ENCODE measurements around the gene ERI3. TPM values are rescaled to one million over a fixed set of nuclear protein-coding genes. Genes with fewer than 3 reads are reported as not detected.
A peak's percentile ranks its signal among the peaks of the same experiment; 100 is the strongest.

Gene ERI3
- total RNA-seq, 1 experiment from 2014 or later = 50.3 TPM

DNA sequence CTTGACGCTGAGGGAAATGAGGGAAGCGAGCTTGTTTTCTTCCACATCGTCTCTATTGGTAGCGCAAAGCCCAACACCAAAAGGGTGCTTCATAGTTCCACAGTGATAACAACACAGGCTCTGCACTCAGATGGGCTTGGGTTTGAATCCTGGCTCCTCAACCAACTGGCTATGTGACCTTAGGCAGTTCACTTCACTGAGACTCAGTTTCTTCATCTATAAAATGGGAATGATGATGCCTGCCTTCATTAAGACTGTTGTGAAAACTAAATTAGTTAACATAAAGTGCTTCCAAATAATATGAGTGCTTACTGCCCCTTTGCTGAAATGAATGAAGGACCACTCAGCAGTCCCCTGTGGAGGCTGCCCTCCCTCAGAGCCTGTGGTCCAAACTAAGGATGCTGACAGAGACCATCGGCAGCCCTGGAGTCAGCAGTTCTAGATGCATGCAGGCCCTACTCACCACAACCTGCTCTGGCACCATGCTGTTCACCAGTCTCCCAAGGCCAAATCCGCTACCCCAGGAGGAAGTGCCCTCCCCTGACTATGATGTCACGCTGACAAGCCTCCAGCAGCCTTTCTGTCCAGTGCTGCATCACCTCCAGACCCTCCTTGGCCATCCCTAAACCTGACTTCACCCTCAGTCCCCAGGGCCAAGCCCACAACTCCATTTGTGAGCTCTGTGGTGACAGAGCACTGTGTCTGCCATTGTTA, 111.1 kb downstream of the ERI3 start:
- H3K9ac ChIP-seq (ENCODE audit: low read length) = no peak overlapping the region
- H3K27me3 ChIP-seq (ENCODE audit: low read length) = no peaks in the 10 kb centered on the region
- H3K36me3 ChIP-seq (ENCODE audit: insufficient read depth, low read length) = no peaks in the 10 kb centered on the region
- no peak overlapping the region for H3K4me3 ChIP-seq (ENCODE audit: low read length)
- no peaks in the 10 kb centered on the region for H3K79me2 ChIP-seq (ENCODE audit: low read length)
- no peak overlapping the region for H2AFZ ChIP-seq (ENCODE audit: low read length)
- DNase-seq = no peak
- no peaks in the 10 kb centered on the region for H3K9me2 ChIP-seq (replicated peaks; ENCODE audit: insufficient read depth, low read length)
- no peak overlapping the region for H3K27ac ChIP-seq (ENCODE audit: low read length)
- H3K9me3 ChIP-seq (ENCODE audit: low read length) = no peaks in the 10 kb centered on the region
- H4K20me1 ChIP-seq (ENCODE audit: insufficient read depth, low read depth, low read length) = no peaks in the 10 kb centered on the region
- peaks cover 13% of the 10 kb centered on the region for H3K4me1 ChIP-seq (ENCODE audit: low read length)
- H3K4me2 ChIP-seq (ENCODE audit: low read depth, low read length, poor library complexity, severe bottlenecking) = no peak overlapping the region

DNA sequence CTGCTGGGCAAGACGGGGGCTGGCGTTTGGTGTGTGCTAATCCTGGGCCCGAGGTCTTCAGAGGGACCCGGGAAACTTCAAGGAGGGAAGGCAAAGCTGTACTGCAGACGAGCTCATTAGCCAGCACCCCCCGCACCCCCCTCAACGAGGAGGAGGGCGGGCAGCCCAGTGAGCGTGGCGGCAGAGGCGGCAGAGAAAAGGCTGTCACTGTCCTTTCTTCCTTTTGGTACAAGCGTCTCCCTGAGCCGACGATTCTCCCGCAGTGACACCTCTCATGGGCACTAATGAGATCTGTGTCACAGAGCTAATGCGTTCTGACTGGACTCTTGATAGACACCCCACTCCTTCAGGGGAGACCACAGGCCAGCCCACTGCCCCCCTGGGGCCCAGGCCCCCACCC, 112.3 kb downstream of the ERI3 start:
- Histone ChIP-seq H2AFZ (ENCODE audit: low read length) (no peak overlapping the region), H3K4me3 (ENCODE audit: low read length) (no peak overlapping the region), H4K20me1 (ENCODE audit: insufficient read depth, low read depth, low read length) (no peaks in the 10 kb centered on the region), H3K9ac (ENCODE audit: low read length) (no peak overlapping the region), H3K36me3 (ENCODE audit: insufficient read depth, low read length) (no peaks in the 10 kb centered on the region), H3K79me2 (ENCODE audit: low read length) (no peaks in the 10 kb centered on the region), H3K27ac (ENCODE audit: low read length) (no peak overlapping the region), H3K4me1 (ENCODE audit: low read length) (peaks cover 14% of the 10 kb centered on the region), H3K27me3 (ENCODE audit: low read length) (no peaks in the 10 kb centered on the region), H3K9me3 (ENCODE audit: low read length) (no peaks in the 10 kb centered on the region), H3K4me2 (ENCODE audit: low read depth, low read length, poor library complexity, severe bottlenecking) (no peak overlapping the region), H3K9me2 (replicated peaks; ENCODE audit: insufficient read depth, low read length) (no peaks in the 10 kb centered on the region)
- no peak for DNase-seq

DNA sequence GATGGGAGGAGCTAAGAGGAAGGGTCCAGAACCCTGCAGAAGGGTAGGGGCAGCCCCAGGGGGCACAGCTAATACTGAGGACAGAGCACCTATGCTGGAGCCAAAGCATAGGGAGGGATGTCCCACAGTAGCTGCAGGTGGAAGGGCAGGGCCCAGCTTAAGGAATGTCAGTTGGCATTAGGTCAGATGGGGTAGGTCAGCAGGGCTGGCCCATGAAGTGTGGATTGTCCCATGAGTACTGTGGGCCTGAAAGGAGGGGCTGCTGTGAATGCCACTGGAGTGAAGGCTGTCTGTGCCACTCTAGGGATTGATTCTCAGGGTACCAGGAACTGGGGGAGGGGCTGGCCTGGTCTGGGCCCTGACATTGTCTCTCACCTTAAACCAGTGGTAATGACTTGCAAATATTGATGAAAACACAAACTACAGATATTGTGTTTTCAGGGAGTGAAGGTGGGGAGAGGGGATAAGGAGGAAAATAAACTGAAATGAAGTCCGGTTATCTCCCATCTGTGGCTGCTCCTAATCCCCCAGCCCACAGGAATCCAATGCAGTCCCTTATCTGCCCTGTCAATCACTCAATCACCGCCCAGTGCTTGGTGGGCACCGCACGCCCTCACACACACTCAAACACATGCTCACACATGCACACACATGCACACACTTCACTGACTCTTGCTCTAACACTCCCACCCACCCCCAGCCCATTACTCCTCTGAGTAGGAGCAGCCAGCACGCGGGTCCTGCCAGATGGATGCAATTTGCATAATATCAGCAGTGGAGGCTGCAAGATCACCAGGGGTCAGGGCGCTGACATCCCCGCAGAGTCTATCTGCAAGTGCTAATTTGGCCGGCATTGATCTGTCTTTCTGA, 114.0 kb downstream of the ERI3 start:
- no peak overlapping the region for H3K4me3 ChIP-seq (ENCODE audit: low read length)
- no peaks in the 10 kb centered on the region for H3K9me2 ChIP-seq (replicated peaks; ENCODE audit: insufficient read depth, low read length)
- 0 out of 2 replicates have a peak, but pooled peaks cover 2% of the 10 kb centered on the region for H3K79me2 ChIP-seq (ENCODE audit: low read length)
- no peak overlapping the region for H2AFZ ChIP-seq (ENCODE audit: low read length)
- H3K9me3 ChIP-seq (ENCODE audit: low read length) = no peaks in the 10 kb centered on the region
- no peaks in the 10 kb centered on the region for H4K20me1 ChIP-seq (ENCODE audit: insufficient read depth, low read depth, low read length)
- H3K4me2 ChIP-seq (ENCODE audit: low read depth, low read length, poor library complexity, severe bottlenecking) = no peak overlapping the region
- H3K36me3 ChIP-seq (ENCODE audit: insufficient read depth, low read length) = 0 out of 2 replicates have a peak, but pooled peaks cover 3% of the 10 kb centered on the region
- no peak overlapping the region for H3K9ac ChIP-seq (ENCODE audit: low read length)
- H3K27ac ChIP-seq (ENCODE audit: low read length) = no peak overlapping the region
- no peaks in the 10 kb centered on the region for H3K27me3 ChIP-seq (ENCODE audit: low read length)
- peaks cover 14% of the 10 kb centered on the region for H3K4me1 ChIP-seq (ENCODE audit: low read length)
- DNase-seq = no peak

DNA sequence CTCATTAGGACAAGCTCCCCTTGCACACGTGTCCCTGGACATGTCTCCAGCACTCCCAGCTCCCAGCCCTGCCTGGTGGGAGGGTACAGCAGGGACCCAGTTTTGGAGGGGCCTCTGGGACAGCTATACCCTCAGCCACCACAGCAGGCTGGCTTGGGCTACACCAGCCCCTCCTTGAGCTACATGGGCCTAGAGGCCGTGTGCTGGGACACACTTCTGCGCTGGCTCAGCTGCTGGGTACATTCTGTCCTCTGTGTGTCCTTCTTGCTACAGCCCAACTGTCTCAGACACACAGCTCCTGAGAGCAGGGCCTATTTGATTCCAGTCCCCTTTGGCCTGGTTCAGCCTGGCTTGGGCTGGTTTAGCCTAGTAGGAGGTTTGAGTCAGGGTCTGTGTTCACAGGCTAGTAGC, 115.1 kb downstream of the ERI3 start:
- no peak overlapping the region for H3K4me3 ChIP-seq (ENCODE audit: low read length)
- no peak for DNase-seq
- H3K27me3 ChIP-seq (ENCODE audit: low read length) = no peaks in the 10 kb centered on the region
- 0 out of 2 replicates have a peak, but pooled peaks cover 3% of the 10 kb centered on the region for H3K36me3 ChIP-seq (ENCODE audit: insufficient read depth, low read length)
- H2AFZ ChIP-seq (ENCODE audit: low read length) = no peak overlapping the region
- H3K4me1 ChIP-seq (ENCODE audit: low read length) = peaks cover 14% of the 10 kb centered on the region
- H3K79me2 ChIP-seq (ENCODE audit: low read length) = 0 out of 2 replicates have a peak, but pooled peaks cover 2% of the 10 kb centered on the region
- H4K20me1 ChIP-seq (ENCODE audit: insufficient read depth, low read depth, low read length) = no peaks in the 10 kb centered on the region
- H3K9me3 ChIP-seq (ENCODE audit: low read length) = no peaks in the 10 kb centered on the region
- H3K27ac ChIP-seq (ENCODE audit: low read length) = no peak overlapping the region
- no peaks in the 10 kb centered on the region for H3K9me2 ChIP-seq (replicated peaks; ENCODE audit: insufficient read depth, low read length)
- no peak overlapping the region for H3K4me2 ChIP-seq (ENCODE audit: low read depth, low read length, poor library complexity, severe bottlenecking)
- no peak overlapping the region for H3K9ac ChIP-seq (ENCODE audit: low read length)

DNA sequence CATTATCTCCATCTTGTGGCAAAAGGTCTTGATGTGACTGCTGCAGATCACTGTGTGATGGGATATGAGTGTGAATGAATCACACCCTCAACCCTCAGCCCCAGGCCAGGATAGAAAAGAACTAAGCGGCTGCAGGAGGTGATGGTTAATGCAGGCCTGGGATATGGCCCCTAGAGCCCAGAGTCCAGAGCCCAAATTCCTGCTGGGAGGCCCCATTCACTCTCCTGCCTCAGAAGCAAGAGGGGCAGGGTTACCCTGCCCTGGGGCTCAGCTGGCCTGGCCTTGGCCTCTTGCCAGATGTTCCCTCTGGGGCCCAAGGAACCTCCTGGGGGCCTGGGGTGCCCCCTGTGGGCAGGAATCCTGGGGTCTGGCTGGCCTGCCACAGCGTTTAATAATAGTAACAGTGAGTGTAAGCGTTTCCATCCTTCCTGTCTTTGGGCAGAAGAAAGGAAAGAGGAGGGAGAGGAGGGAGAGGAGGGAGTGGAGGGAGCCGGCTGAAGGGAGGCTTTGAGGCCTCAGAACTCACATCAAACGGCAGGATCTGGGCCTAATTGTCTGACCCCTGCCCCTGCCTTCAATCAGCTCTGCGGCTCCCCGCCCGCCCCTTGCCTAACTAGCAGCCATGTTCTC, 115.6 kb downstream of the ERI3 start:
- Histone ChIP-seq H3K4me3 (ENCODE audit: low read length) (no peak overlapping the region), H3K36me3 (ENCODE audit: insufficient read depth, low read length) (0 out of 2 replicates have a peak, but pooled peaks cover 3% of the 10 kb centered on the region), H3K79me2 (ENCODE audit: low read length) (0 out of 2 replicates have a peak, but pooled peaks cover 2% of the 10 kb centered on the region), H2AFZ (ENCODE audit: low read length) (no peak overlapping the region), H3K4me2 (ENCODE audit: low read depth, low read length, poor library complexity, severe bottlenecking) (no peak overlapping the region), H3K4me1 (ENCODE audit: low read length) (peaks cover 14% of the 10 kb centered on the region), H3K27ac (ENCODE audit: low read length) (no peak overlapping the region), H3K9ac (ENCODE audit: low read length) (no peak overlapping the region), H4K20me1 (ENCODE audit: insufficient read depth, low read depth, low read length) (no peaks in the 10 kb centered on the region), H3K27me3 (ENCODE audit: low read length) (no peaks in the 10 kb centered on the region), H3K9me3 (ENCODE audit: low read length) (no peaks in the 10 kb centered on the region), H3K9me2 (replicated peaks; ENCODE audit: insufficient read depth, low read length) (no peaks in the 10 kb centered on the region)
- no peak for DNase-seq

DNA sequence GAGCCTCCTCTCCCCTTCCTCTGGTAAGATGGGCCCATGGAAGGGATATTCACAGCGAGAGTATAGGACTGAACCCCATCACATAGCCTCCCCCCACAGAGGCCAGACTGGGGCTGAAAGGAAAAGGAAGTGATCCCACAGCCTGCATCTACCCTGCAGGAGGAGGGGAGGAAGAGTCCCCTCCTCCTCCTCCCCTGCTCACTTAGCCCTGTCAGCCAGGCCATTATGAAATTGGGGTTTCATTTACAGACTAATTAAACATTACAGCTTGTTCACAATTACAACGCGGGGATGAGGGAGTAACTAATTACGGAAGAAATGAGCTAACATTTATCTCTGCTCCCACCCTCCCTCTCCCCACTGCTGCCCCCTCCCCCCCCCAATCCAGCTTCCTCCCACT, 116.4 kb downstream of the ERI3 start:
- no peak for DNase-seq
- Histone ChIP-seq H3K27me3 (ENCODE audit: low read length) (no peaks in the 10 kb centered on the region), H3K9me3 (ENCODE audit: low read length) (no peaks in the 10 kb centered on the region), H3K36me3 (ENCODE audit: insufficient read depth, low read length) (0 out of 2 replicates have a peak, but pooled peaks cover 3% of the 10 kb centered on the region), H3K4me1 (ENCODE audit: low read length) (peaks cover 14% of the 10 kb centered on the region), H2AFZ (ENCODE audit: low read length) (no peak overlapping the region), H4K20me1 (ENCODE audit: insufficient read depth, low read depth, low read length) (no peaks in the 10 kb centered on the region), H3K79me2 (ENCODE audit: low read length) (0 out of 2 replicates have a peak, but pooled peaks cover 2% of the 10 kb centered on the region), H3K4me3 (ENCODE audit: low read length) (no peak overlapping the region), H3K4me2 (ENCODE audit: low read depth, low read length, poor library complexity, severe bottlenecking) (no peak overlapping the region), H3K27ac (ENCODE audit: low read length) (no peak overlapping the region), H3K9me2 (replicated peaks; ENCODE audit: insufficient read depth, low read length) (no peaks in the 10 kb centered on the region), H3K9ac (ENCODE audit: low read length) (no peak overlapping the region)

DNA sequence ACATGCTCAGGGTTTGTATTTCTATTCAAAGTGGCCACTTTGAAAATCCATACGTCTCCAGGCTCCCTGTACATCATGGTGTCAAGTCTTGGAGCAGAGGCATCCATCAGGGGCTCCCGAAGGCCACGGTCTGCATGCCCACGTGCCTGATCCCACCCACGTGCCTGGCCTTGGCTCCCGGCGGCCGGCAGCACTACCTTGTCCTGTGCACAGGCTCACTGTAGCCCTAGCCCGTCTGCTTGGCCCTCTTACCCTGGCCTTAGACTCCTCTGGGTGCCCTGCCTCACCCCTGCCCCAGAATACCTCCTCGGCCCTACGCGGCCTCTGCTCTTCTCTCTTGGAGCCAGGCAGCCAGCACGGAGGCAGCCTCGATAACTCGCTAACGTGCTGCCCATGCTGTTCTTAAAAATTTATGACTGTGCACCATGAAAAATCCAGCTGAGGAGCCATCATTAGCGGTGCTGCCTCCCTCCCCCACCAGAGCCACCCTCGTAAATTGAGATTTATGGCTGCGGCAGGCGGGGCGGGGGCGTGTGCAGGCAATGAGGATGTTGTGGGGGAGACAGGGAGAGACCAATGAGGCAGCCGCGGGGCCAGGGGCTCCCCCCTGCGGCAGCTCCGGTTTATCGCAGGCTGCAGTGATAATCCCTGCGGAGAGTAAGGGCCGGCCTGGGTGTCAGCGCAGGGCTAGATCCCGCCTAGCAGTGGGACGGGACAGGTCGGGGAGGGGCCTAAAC, 117.2 kb downstream of the ERI3 start:
- no peak overlapping the region for H3K4me2 ChIP-seq (ENCODE audit: low read depth, low read length, poor library complexity, severe bottlenecking)
- no peak overlapping the region for H2AFZ ChIP-seq (ENCODE audit: low read length)
- DNase-seq = peak; percentile 78
- H3K36me3 ChIP-seq (ENCODE audit: insufficient read depth, low read length) = 0 out of 2 replicates have a peak, but pooled peaks cover 3% of the 10 kb centered on the region
- H3K27me3 ChIP-seq (ENCODE audit: low read length) = no peaks in the 10 kb centered on the region
- H3K4me3 ChIP-seq (ENCODE audit: low read length) = no peak overlapping the region
- no peak overlapping the region for H3K9ac ChIP-seq (ENCODE audit: low read length)
- H3K27ac ChIP-seq (ENCODE audit: low read length) = no peak overlapping the region
- peaks cover 14% of the 10 kb centered on the region for H3K4me1 ChIP-seq (ENCODE audit: low read length)
- no peaks in the 10 kb centered on the region for H3K9me3 ChIP-seq (ENCODE audit: low read length)
- H3K9me2 ChIP-seq (replicated peaks; ENCODE audit: insufficient read depth, low read length) = no peaks in the 10 kb centered on the region
- H3K79me2 ChIP-seq (ENCODE audit: low read length) = 0 out of 2 replicates have a peak, but pooled peaks cover 2% of the 10 kb centered on the region
- H4K20me1 ChIP-seq (ENCODE audit: insufficient read depth, low read depth, low read length) = no peaks in the 10 kb centered on the region
